Stimulated activated naive B cell treated with anti-CD40 and anti-IgM and Interleukin-4, amounts not matched to agents 10 μg/mL and 1 μg/mL and 100 μg/mL, for 72 hours (primary cell): Measurements from ENCODE around the gene FUT3.
"Not testable (repeated sequence)": the region's sequence is repeated elsewhere in the genome, so short reads cannot be mapped to it uniquely, and the experiment has no call there.

Experiments
- ATAC-seq, 2 donors: fragments of 150-1000 bp; cut with Tn5 transposase; replicated peaks; 2 replicates each; pipeline ENCODE4 v1.10.0; 2021; ENCODE audit warnings: moderate library complexity in 1 of 2
- DNase-seq: peaks from one replicate; pipeline ENCODE4 v3.0.0; 2021
- H3K27ac Mint-ChIP-seq: one replicate; pipeline ENCODE4 v1.8.0; 2022; ENCODE audit warnings: mild to moderate bottlenecking, mixed read lengths
- H3K27me3 Mint-ChIP-seq, 2 donors: one replicate each; pipeline ENCODE4 v1.8.0; 2022; ENCODE audit warnings: mixed read lengths in 2 of 2
- H3K36me3 Mint-ChIP-seq, 2 donors: one replicate each; pipeline ENCODE4 v1.8.0; 2022; ENCODE audit warnings: mixed read lengths in 2 of 2, mild to moderate bottlenecking in 1 of 2
- H3K4me1 Mint-ChIP-seq, 2 donors: one replicate each; pipeline ENCODE4 v1.8.0; 2022; ENCODE audit warnings: mixed read lengths in 2 of 2, mild to moderate bottlenecking in 1 of 2
- H3K4me3 Mint-ChIP-seq, 2 donors: one replicate each; pipeline ENCODE4 v1.8.0; 2022; ENCODE audit warnings: mild to moderate bottlenecking in 2 of 2, mixed read lengths in 2 of 2, moderate library complexity in 1 of 2
- H3K9me3 Mint-ChIP-seq, 2 donors: one replicate each; pipeline ENCODE4 v1.8.0; 2022; ENCODE audit warnings: mixed read lengths in 2 of 2, mild to moderate bottlenecking in 1 of 2

The FUT3 gene

DNA sequence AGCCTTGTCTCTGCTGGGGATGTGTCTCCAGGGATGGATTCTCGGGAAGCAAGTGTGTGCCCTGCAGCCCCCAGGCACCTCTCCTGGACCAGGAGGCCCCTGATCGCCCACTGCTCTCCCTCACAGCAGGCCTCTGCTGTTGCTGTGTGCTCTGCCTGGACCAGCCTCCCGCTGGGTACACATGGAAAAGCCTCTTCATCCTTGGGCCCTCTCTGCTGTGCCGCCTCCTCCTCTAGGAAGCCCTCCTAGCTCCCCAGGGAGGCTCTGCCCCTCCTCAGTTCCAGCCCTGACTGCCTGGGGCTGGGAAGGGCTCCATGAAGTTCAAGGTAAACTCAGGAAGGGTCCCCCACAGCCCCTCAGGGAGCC, 40.3 kb upstream of the FUT3 start:
- Mint-ChIP-seq H3K27me3 (peaks cover 23 to 32% of the 10 kb centered on the region in 2 donors), H3K4me1 (peaks cover 5 to 7% of the 10 kb centered on the region in 2 donors), H3K4me3 (peak overlapping the region in 1 of 2 donors; percentile 58), H3K27ac (peak overlapping the region; percentile 14), H3K36me3 (peaks cover 10 to 14% of the 10 kb centered on the region in 2 donors), H3K9me3 (no peaks in the 10 kb centered on the region)
- ATAC-seq (peak in 1 of 2 donors; percentile 9), DNase-seq (no peak)

DNA sequence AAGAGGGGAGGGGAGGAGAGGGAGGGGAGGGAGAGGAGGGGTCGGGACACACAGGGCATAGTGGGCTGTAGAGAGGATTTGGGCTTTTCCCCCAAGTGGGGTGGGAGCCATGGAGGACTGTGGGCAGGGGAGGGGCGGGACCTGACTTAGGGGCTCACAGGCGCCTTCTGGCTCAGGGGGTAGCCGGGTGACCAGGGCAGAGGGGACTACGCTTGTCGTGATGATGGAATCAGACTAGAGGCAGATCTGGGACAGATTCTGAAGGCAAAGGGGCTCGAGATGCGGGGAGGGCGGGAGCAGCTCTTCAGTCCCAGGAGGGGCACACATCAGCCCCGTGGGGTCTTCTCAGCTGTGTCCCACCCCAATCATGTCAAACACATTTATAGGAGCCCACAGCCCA, 38.9 kb upstream of the FUT3 start:
- Mint-ChIP-seq H3K36me3 (peaks cover 4 to 6% of the 10 kb centered on the region in 2 donors), H3K27ac (no peak overlapping the region), H3K4me3 (no peak overlapping the region), H3K27me3 (peaks cover 26 to 40% of the 10 kb centered on the region in 2 donors), H3K4me1 (peaks cover 4 to 7% of the 10 kb centered on the region in 2 donors), H3K9me3 (peaks cover 0 to 2% of the 10 kb centered on the region in 2 donors)
- ATAC-seq = peak in 1 of 2 donors; percentile 7
- no peak for DNase-seq

DNA sequence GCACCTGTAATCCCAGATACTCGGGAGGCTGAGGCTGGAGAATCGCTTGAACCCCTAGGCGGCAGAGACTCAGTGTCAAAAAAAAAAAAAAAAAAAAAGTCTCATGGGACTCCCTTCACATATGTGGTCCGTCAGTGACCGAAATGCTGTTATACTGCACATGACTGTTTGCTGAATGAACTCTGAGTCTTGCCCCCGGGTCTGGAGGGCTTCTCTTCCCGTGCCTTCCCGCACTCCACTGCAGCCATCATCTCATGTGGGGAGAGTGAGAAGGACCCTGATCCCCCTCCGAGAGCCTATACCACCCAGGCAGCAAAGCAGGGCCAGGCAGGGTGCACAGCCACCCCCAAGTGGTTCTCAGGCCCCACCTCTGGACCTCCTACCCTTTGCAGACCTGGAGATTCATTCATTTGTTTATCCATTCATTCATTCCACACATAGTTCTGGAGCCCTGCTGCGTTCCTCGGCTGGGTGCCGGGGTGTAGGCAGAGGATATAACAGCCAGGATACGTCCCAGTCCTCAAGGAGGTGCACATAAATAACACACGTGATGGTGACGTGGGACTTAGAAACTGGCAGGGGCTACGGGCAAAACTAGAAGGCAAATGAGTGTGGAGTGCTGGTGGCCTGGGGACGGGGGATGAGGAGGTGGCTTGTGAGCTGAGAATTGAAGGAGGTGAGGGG, 38.2 kb upstream of the FUT3 start:
- Mint-ChIP-seq H3K4me1 (peaks cover 4 to 9% of the 10 kb centered on the region in 2 donors), H3K27me3 (peaks cover 26 to 40% of the 10 kb centered on the region in 2 donors), H3K9me3 (peaks cover 0 to 2% of the 10 kb centered on the region in 2 donors), H3K36me3 (peaks cover 2 to 3% of the 10 kb centered on the region in 2 donors), H3K27ac (no peak overlapping the region), H3K4me3 (no peak overlapping the region)
- no peak for ATAC-seq
- DNase-seq = no peak

DNA sequence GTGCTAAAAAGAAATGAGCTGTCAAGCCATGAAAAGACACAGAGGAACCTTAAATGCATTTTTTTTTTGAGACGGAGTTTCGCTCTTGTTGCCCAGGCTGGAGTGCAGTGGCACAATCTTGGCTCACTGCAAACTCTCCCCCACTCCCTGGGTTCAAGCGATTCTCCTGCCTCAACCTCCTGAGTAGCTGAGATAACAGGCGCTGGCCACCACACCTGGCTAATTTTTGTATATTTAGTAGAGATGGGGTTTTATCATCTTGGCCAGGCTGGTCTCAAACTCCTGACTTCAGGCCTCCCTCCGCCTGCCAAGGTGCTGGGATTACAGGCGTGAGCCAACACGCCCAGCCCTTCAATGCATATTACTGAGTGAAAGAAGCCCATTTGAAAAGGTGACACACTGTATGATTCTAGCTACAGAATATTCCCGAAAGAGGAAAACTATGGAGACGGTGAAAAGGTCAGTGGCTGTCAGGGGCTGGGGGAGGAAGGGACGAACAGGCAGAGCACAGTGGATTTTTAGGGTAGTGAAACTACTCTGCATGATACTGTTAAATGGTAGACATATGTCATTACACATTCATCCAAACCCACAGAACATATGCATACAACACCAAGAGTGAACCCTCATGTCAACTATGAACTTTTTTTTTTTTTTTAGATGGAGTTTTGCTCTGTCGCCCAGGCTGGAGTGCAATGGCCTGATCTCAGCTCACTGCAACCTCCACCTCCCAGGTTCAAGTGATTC, 33.0 kb upstream of the FUT3 start:
- not testable (repeated sequence) for H3K36me3 Mint-ChIP-seq, DNase-seq, H3K4me1 Mint-ChIP-seq, H3K9me3 Mint-ChIP-seq, H3K4me3 Mint-ChIP-seq
- H3K27ac Mint-ChIP-seq = peak overlapping the region; percentile 14
- ATAC-seq = peak; percentile 97
- peaks cover 20 to 33% of the 10 kb centered on the region in 2 donors for H3K27me3 Mint-ChIP-seq

DNA sequence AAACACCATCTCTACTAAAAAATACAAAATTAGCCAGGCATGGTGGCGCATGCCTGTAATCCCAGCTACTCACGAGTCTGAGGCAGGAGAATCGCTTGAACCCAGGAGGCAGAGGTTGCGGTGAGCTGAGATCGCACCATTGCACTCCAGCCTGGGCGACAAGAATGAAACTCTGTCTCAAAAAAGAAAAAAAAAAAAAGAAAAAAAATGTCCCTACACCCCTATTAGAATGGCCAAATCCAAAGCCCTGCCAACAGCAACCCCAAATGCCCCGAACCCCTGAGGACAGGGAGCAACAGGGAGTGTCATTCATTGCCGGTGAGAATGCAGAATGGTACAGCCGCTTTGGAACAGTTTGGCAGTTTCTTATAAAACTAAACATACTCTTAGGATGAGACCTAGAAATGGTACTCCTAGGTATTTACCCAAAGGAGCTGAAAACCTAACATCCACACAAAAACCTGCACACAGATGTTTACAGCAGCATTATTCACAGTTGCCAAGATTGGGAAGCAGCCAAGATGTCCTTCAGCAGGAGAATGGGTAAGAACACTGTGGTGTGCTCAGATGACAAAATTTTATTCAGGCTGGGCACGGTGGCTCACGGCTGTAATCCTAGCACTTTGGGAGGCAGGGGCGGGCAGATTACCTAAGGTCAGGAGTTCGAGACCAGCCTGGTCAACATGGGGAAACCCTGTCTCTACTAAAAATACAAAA, 32.1 kb upstream of the FUT3 start:
- H3K4me3 Mint-ChIP-seq, DNase-seq, H3K27ac Mint-ChIP-seq, ATAC-seq, H3K4me1 Mint-ChIP-seq, H3K9me3 Mint-ChIP-seq, H3K36me3 Mint-ChIP-seq: not testable (repeated sequence)
- peaks cover 15 to 37% of the 10 kb centered on the region in 2 donors for H3K27me3 Mint-ChIP-seq

DNA sequence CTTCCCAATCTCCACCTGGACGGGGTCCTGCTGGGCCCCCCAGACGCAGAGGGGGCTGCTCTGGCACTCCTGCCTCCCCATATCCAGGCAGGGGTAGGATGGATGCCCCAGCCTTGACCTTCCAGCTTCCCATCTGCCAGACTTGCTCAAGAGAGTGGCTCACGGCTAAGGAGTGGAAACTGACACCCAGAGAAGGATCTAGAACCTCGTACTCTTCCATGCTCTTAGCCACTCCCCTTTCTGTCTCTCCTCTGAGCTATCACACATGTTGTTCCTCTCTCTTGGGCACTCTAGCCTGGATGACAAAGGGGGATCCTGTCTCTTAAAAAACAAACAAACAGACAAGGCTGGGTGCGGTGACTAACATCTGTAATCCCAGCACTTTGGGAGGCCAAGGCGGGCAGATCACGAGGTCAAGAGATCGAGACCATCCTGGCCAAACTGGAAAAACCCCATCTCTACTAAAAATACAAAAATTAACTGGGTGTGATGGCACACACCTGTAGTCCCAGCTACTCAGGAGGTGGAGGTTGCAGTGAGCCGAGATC, 31.2 kb upstream of the FUT3 start:
- H3K27me3 Mint-ChIP-seq = peaks cover 20 to 43% of the 10 kb centered on the region in 2 donors
- ATAC-seq = no peak
- peaks cover 0 to 2% of the 10 kb centered on the region in 2 donors for H3K9me3 Mint-ChIP-seq
- H3K27ac Mint-ChIP-seq = no peak overlapping the region
- no peak for DNase-seq
- H3K36me3 Mint-ChIP-seq = no peaks in the 10 kb centered on the region
- H3K4me1 Mint-ChIP-seq = peaks cover 5 to 7% of the 10 kb centered on the region in 2 donors
- no peak overlapping the region for H3K4me3 Mint-ChIP-seq

DNA sequence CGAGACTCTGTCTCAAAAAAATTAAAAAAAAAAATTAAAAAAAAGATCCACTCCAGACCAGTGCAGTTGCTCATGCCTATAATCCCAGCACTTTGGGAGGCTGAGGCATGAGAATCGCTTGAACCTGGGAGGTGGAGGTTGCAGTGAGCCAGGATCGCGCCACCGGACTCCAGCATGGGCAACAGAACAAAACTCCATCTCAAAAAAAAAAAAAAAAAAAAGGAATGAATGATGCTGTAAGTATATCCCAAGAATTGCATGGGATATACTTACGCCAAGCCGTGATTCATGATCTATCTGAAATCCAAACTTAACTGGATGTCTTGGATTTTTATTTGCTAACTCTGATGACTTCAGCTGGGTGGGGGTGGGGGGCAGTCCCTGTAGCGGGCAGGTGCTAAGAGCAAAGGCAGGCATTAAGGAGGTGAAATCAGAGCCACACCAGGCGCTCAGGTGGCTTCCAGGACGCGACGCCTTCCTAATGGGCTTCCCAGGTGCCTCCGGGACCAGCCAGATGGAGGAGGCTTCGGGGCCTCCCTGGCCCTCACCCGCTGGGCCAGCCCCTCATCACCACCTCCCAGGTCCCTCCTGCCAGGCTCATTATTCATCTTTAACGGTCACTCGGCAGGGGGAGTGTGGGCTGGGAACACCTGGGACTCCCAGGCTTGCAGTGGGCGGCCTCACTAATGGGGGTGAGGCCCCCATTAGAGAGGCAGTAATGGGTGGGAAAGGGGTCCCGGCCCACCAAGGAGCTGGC, 30.5 kb upstream of the FUT3 start:
- Mint-ChIP-seq H3K4me3 (no peak overlapping the region), H3K4me1 (peaks cover 5 to 7% of the 10 kb centered on the region in 2 donors), H3K27me3 (peaks cover 23 to 46% of the 10 kb centered on the region in 2 donors), H3K27ac (no peak overlapping the region), H3K36me3 (no peaks in the 10 kb centered on the region), H3K9me3 (peaks cover 0 to 2% of the 10 kb centered on the region in 2 donors)
- DNase-seq = no peak
- no peak for ATAC-seq

DNA sequence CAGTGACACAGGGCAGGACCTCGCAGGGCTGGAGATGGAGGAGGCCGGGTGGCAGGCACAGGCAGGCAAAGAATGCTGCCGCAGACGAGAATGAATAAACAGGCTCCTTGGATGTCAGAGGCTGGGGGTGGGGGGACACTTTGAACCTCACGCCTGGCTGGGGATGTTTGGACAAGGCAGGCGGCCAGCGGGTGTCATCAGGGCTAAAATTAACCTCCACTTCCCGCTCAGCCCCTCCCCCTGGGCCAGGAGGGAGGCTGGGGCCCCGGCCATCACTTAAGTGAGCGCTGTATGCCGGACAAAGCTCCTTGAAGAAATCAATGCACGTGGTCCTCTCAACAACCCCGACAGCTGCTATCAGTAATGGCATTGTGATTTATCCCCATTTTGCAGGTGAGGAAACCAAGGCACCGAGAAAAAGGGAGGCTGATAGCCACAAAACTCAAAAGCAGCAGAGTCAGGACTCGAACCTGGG, 29.4 kb upstream of the FUT3 start:
- H3K4me1 Mint-ChIP-seq = peaks cover 5 to 7% of the 10 kb centered on the region in 2 donors
- DNase-seq (no peak), ATAC-seq (no peak)
- H3K4me3 Mint-ChIP-seq = no peak overlapping the region
- no peaks in the 10 kb centered on the region for H3K36me3 Mint-ChIP-seq
- no peak overlapping the region for H3K27ac Mint-ChIP-seq
- H3K27me3 Mint-ChIP-seq = peaks cover 27 to 44% of the 10 kb centered on the region in 2 donors
- peaks cover 0 to 2% of the 10 kb centered on the region in 2 donors for H3K9me3 Mint-ChIP-seq

DNA sequence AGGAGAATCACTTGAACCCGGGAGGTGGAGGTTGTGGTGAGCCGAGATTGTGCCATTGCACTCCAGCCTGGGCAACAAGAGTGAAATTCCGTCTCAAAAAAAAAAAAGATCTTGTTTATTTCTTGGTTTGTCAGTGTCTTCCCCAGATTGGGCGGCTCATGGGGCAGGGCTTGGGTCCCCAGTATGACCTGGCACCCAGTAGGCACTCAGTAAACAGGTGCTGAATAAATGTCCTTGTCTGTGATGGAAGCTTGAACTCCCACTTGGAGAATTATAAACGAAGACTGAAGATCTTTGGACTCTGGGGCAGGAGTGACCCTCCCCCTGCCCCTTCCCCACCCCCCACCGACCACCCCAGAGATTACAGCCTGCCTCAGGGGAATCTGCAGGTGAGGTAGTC, 28.9 kb upstream of the FUT3 start:
- Mint-ChIP-seq H3K4me3 (no peak overlapping the region), H3K27me3 (peaks cover 25 to 44% of the 10 kb centered on the region in 2 donors), H3K9me3 (peaks cover 0 to under 1% of the 10 kb centered on the region in 2 donors), H3K27ac (no peak overlapping the region), H3K4me1 (peaks cover 5 to 7% of the 10 kb centered on the region in 2 donors), H3K36me3 (no peaks in the 10 kb centered on the region)
- DNase-seq = no peak
- ATAC-seq = no peak

DNA sequence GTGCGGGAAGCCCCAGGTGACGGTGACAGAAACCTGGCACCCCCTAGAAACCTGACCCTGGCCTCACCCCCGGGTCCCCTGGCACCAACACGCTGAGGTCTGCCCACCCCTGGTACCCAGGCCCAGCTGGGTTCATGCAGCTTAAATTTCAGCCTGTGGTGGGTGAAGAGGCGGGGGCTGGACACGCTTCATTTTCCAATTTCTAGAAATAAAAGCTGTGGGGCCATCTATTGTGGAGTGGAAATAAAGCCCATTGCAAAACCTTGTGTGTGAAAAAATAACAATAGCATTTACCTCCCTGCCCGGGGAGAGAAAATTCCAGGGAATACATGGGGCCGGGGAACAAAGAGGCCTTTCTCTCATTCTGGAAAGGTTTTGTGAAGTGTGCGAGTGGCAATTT, 26.6 kb upstream of the FUT3 start:
- Mint-ChIP-seq H3K36me3 (no peaks in the 10 kb centered on the region), H3K9me3 (no peaks in the 10 kb centered on the region), H3K4me1 (peaks cover 0 to 2% of the 10 kb centered on the region in 2 donors), H3K27ac (no peak overlapping the region), H3K4me3 (no peak overlapping the region), H3K27me3 (peaks cover 24 to 44% of the 10 kb centered on the region in 2 donors)
- no peak for ATAC-seq
- DNase-seq = no peak

DNA sequence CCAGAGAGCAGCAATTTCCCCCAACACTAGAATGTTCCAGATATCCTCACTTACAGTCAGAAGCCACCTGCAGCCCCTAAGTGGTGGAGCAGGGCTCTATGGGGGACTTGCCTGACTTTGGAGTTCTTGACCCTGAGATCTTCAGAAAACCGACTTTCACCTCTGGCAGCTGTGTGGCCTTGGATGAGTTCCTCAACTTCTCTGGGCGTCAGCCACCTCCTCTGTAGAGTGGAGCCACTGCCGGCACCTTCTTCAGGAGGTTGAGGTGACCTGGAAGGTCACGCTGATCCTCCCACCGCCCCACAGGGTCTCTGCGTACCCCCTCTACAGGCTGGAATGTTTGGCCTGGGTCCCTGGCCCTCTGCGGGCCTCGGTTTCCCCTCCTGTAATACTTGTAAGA, 26.2 kb upstream of the FUT3 start:
- Mint-ChIP-seq H3K36me3 (no peaks in the 10 kb centered on the region), H3K4me3 (no peak overlapping the region), H3K4me1 (peaks cover 0 to 2% of the 10 kb centered on the region in 2 donors), H3K9me3 (no peaks in the 10 kb centered on the region), H3K27me3 (peaks cover 22 to 44% of the 10 kb centered on the region in 2 donors), H3K27ac (no peak overlapping the region)
- ATAC-seq (no peak), DNase-seq (no peak)

DNA sequence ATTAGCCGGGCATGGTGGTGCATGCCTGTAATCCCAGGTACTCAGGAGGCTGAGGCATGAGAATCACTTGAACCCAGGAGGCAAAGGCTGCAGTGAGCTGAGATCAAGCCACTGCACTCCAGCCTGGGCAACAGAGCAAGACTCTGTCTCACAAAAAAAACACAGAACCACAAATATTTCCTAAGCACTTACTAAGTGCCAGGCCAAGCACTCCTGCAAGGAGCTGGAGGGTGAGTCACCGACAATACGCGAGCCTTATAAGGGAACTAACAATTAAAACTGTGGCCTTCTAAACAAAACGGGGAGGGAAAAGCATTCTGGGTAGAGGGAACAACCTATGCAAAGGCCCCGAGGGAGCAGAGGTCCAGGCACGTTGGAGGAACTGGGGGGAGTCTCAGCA, 23.2 kb upstream of the FUT3 start:
- H3K27me3 Mint-ChIP-seq = peaks cover 15 to 31% of the 10 kb centered on the region in 2 donors
- not testable (repeated sequence) for DNase-seq, ATAC-seq, H3K4me1 Mint-ChIP-seq, H3K4me3 Mint-ChIP-seq, H3K9me3 Mint-ChIP-seq, H3K27ac Mint-ChIP-seq, H3K36me3 Mint-ChIP-seq

DNA sequence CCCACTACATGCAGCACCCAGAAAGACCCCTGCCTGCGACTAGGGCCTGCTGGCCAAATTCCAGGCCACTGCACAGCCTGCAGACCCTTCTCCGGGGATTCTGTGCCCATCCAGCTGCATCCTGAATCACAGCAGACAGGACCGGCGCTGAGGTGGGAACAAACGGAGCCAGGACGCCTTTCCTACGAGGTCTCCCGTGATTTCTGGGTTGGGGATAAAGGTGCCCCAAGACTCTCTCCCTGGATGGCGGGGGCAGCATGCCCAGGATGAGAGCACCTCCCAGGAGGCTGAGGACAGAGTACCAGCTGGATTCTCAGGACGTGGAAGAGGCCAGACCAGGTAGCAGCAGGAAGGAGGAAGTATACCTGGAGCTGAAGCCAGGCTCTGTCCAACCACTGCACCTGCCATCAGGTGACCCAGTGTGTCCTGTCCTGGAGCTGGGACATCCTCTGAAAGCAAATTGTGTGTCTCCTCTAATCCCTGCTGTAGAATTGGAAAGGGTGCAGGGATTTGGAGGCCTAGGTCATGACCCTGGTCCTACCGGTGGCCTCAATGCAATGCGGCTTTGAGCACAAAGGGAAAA, 22.5 kb upstream of the FUT3 start:
- DNase-seq = no peak
- H3K36me3 Mint-ChIP-seq = no peaks in the 10 kb centered on the region
- H3K4me1 Mint-ChIP-seq = peaks cover 0 to 2% of the 10 kb centered on the region in 2 donors
- no peak overlapping the region for H3K27ac Mint-ChIP-seq
- no peaks in the 10 kb centered on the region for H3K9me3 Mint-ChIP-seq
- no peak overlapping the region for H3K4me3 Mint-ChIP-seq
- peaks cover 15 to 23% of the 10 kb centered on the region in 2 donors for H3K27me3 Mint-ChIP-seq
- ATAC-seq = no peak
